Measurements from ENCODE around the gene SGIP1.

The SGIP1 gene

GRCh38 chr1:66739401-66740157 is 205.6 kb downstream of the SGIP1 start:
- no peak for DNase-seq (ENCODE audit: low read depth)
- no peak for TF ChIP-seq CTCF (IDR thresholded peaks at IDR 0.05; ENCODE audit: low read length, missing control alignments)
- no peak overlapping the region for H3K4me3 ChIP-seq (replicated peaks; ENCODE audit: low read depth, low read length)

- no peak for TF ChIP-seq CTCF (IDR thresholded peaks at IDR 0.05; ENCODE audit: low read length, missing control alignments)
- DNase-seq (ENCODE audit: low read depth) = no peak
- H3K4me3 ChIP-seq (replicated peaks; ENCODE audit: low read depth, low read length) = no peak overlapping the region
Measured at GRCh38 chr1:66745451-66745850, 211.5 kb downstream of the SGIP1 start.

- TF ChIP-seq CTCF (IDR thresholded peaks at IDR 0.05; ENCODE audit: low read length, missing control alignments) = no peak
- H3K4me3 ChIP-seq (replicated peaks; ENCODE audit: low read depth, low read length) = no peak overlapping the region
Measured at GRCh38 chr1:66747501-66747900, 213.5 kb downstream of the SGIP1 start.

GRCh38 chr1:66750577-66750976 is 216.6 kb downstream of the SGIP1 start:
- TF ChIP-seq CTCF (IDR thresholded peaks at IDR 0.05; ENCODE audit: low read length, missing control alignments) = no peak
- no peak overlapping the region for H3K4me3 ChIP-seq (replicated peaks; ENCODE audit: low read depth, low read length)
- DNase-seq (ENCODE audit: low read depth) = no peak

More at GRCh38 chr1:66747501-66747900, 213.5 kb downstream of the SGIP1 start:
- no peak for DNase-seq (ENCODE audit: low read depth)

GRCh38 chr1:66751160-66751559 is 217.2 kb downstream of the SGIP1 start:
- DNase-seq (ENCODE audit: low read depth) = no peak
- no peak for TF ChIP-seq CTCF (IDR thresholded peaks at IDR 0.05; ENCODE audit: low read length, missing control alignments)
- H3K4me3 ChIP-seq (replicated peaks; ENCODE audit: low read depth, low read length) = no peak overlapping the region

- DNase-seq (ENCODE audit: low read depth) = peak; percentile 68
- peak; percentile 32 for TF ChIP-seq CTCF (IDR thresholded peaks at IDR 0.05; ENCODE audit: low read length, missing control alignments)
- peak within 1 kb of the TSS; percentile 52 for H3K4me3 ChIP-seq (replicated peaks; ENCODE audit: low read depth, low read length)
Measured at GRCh38 chr1:66752000-66752592, 218.1 kb downstream of the SGIP1 start, which contains the start of gene DYNLT5. Gene DYNLT5, plus strand, starts transcription at chr1:66752459. Its CDS starts 2,200 bp downstream, at chr1:66754659.

All from fibroblast of pulmonary artery (primary cell).